Astrocyte of the cerebellum (primary cell): ENCODE data around the gene MSANTD1.

Source experiments
- DNase-seq: peaks from one replicate; pipeline ENCODE4 v3.0.0-alpha.2; 2011; ENCODE audit warnings: low read depth
- H3K4me3 ChIP-seq: 2 replicates; pipeline ENCODE4 v1.5.1; 2011; ENCODE audit warnings: mild to moderate bottlenecking, low read depth, low read length, moderate library complexity
- in situ Hi-C: cut with HindIII; loops from 2 replicates; pipeline ENCODE4 v1.10.0; 2017; ENCODE audit warnings: low sequenced_read_pairs
- TF ChIP-seq, protein P1 (sequence below): IDR thresholded peaks from 2 replicates; pipeline ENCODE4 v1.5.1; 2012; ENCODE audit warnings: low read length, low read depth, moderate library complexity, mild to moderate bottlenecking; ENCODE audit errors: missing control alignments

Gene MSANTD1

DNA sequence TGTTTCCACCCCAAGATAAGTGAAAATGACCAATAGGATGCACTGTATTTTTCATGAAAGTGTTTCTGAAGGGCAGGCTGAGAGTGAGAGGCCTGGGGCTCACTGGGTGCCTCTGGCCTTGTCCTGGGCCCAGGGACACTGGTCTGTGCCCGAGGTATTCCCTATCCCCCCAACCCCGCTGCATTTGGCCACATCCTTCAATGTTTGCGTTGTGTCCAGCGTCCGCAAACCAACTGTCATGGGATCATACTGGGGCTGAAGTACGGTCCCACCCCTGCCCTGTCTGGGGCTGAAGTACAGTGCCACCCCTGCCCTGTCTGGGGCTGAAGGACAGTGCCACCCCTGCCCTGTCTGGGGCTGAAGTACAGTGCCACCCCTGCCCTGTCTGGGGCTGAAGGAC, 22.0 kb upstream of the MSANTD1 start:
- DNase-seq = no peak
- H3K4me3 ChIP-seq = no peak overlapping the region
- TF ChIP-seq, protein P1, sequence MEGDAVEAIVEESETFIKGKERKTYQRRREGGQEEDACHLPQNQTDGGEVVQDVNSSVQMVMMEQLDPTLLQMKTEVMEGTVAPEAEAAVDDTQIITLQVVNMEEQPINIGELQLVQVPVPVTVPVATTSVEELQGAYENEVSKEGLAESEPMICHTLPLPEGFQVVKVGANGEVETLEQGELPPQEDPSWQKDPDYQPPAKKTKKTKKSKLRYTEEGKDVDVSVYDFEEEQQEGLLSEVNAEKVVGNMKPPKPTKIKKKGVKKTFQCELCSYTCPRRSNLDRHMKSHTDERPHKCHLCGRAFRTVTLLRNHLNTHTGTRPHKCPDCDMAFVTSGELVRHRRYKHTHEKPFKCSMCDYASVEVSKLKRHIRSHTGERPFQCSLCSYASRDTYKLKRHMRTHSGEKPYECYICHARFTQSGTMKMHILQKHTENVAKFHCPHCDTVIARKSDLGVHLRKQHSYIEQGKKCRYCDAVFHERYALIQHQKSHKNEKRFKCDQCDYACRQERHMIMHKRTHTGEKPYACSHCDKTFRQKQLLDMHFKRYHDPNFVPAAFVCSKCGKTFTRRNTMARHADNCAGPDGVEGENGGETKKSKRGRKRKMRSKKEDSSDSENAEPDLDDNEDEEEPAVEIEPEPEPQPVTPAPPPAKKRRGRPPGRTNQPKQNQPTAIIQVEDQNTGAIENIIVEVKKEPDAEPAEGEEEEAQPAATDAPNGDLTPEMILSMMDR = no peak
- in situ Hi-C loops = no loop called here

GRCh38 chr4:3227878-3228675, 20.9 kb upstream of the MSANTD1 start:
- H3K4me3 ChIP-seq = no peak overlapping the region
- TF ChIP-seq, protein P1 = no peak
- no peak for DNase-seq
- in situ Hi-C loops = no loop called here

- in situ Hi-C loops = no loop called here
- TF ChIP-seq, protein P1 = no peak
- DNase-seq = no peak
- no peak overlapping the region for H3K4me3 ChIP-seq
Measured at GRCh38 chr4:3228881-3229280, 20.1 kb upstream of the MSANTD1 start.

DNA sequence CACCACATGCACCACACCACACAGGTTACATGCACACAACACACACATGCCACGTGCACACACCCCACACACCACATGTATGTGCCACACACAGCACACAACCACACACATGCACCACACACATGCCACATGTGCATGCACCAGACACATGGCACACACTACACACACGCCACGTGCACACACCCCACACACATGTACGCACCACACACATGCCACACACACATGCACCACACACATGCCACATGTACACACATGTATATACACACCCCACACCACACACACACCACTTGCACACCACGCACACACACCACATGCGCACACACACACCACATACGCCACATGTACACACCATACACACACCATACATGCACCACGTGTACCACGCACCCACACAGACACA, 19.6 kb upstream of the MSANTD1 start:
- no peak for DNase-seq
- in situ Hi-C loops = no loop called here
- H3K4me3 ChIP-seq = no peak overlapping the region
- TF ChIP-seq, protein P1 = no peak

GRCh38 chr4:3229964-3230363, 19.0 kb upstream of the MSANTD1 start:
- TF ChIP-seq, protein P1 = no peak
- no peak for DNase-seq
- no peak overlapping the region for H3K4me3 ChIP-seq
- in situ Hi-C loops = no loop called here

DNA sequence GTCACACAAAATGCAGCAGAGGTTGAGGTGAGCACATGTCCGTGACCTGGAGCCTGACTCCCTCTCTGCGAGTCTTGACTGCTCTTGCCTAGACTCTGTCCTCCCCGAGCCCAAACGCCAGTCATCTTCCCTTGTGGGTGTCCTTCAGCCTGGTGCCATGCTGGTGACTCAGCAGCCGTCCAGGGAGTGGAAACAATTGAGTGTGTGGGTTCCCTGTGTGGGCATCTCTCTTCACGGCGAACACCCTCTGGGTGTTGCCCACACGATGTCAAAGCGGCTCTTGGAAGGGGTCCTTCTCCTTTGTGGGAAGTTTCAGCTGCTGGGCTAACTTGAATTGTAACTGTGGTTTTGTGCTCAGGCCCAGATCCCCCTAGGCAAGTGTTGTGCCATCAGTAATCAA, 17.5 kb upstream of the MSANTD1 start:
- H3K4me3 ChIP-seq = no peak overlapping the region
- DNase-seq = no peak
- in situ Hi-C loops = no loop called here
- TF ChIP-seq, protein P1 = no peak

DNA sequence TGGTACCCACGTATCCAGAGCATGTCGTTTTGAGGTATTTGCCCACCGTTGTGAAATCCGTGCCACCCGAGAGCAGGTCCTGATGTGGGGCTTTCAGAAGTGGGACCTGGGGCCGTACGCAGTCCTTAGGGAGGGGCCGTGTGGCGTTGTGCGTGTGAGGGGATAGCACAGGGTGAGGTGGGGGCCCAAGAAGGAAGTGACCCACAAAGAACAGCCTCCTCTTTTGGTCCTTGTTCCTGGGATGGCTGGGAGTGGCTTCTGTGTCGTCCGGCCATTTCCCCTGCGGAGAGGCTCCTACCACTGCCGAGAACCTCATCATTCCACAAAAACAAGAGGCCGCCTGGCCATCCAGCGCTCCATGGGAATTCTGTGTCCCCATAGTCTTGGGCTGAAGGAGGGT, 17.0 kb upstream of the MSANTD1 start:
- H3K4me3 ChIP-seq = no peak overlapping the region
- no peak for DNase-seq
- TF ChIP-seq, protein P1 = no peak
- in situ Hi-C loops = no loop called here
